Mesodermal cell (in vitro differentiated cells): ENCODE data around the gene GZF1. TPM values are rescaled to one million over a fixed set of nuclear protein-coding genes. Genes with fewer than 3 reads are reported as not detected.

ENCODE experiments used
- H3K27ac ChIP-seq: 2 replicates; pipeline ENCODE4 v1.7.0; 2013; ENCODE audit warnings: mild to moderate bottlenecking, low read depth, low read length, moderate library complexity; ENCODE audit not compliant: severe bottlenecking
- H3K36me3 ChIP-seq: 2 replicates; pipeline ENCODE4 v1.7.1; 2013; ENCODE audit warnings: mild to moderate bottlenecking, low read length, moderate library complexity; ENCODE audit not compliant: control insufficient read depth, insufficient read depth
- H3K4me1 ChIP-seq: one replicate; pipeline ENCODE4 v1.7.1; 2013; ENCODE audit warnings: mild to moderate bottlenecking, low read length; ENCODE audit not compliant: insufficient read depth, control insufficient read depth, poor library complexity, severe bottlenecking
- H3K4me3 ChIP-seq: 2 replicates; pipeline ENCODE4 v1.7.0; 2013; ENCODE audit warnings: low read length, control low read depth, mild to moderate bottlenecking; ENCODE audit not compliant: insufficient read depth, poor library complexity, severe bottlenecking; ENCODE audit errors: extremely low read depth
- H3K9me3 ChIP-seq: 2 replicates; pipeline ENCODE4 v1.7.1; 2013; ENCODE audit warnings: mild to moderate bottlenecking, low read length, moderate library complexity; ENCODE audit not compliant: control insufficient read depth
- WGBS, 2 experiments: methylation state at CpG; one replicate each; pipeline ENCODE4 v1.1.5; 2013; ENCODE audit warnings: missing lambda C conversion rate in 2 of 2; ENCODE audit not compliant: insufficient coverage in 2 of 2; 5-methylcytosine and 5-hydroxymethylcytosine counted together
- polyA plus RNA-seq, 2 experiments: library from polyadenylated mRNA; stranded (reverse); fragments of 50-300 nt; gene quantifications; one replicate each; pipeline ENCODE4 v1.2.3, GENCODE V29; 2013

GZF1 gene
- polyA plus RNA-seq (2013, experiment 1 of 2), result 12.4 TPM
- polyA plus RNA-seq (2013, experiment 2 of 2), result 13.4 TPM

GRCh38 chr20:23361476-23362391, at the start of gene GZF1:
GZF1 (plus strand) TSS chr20:23362182; CDS start chr20:23364384, 2,202 bp downstream.
- peak within 1 kb of the TSS; percentile 88 for H3K4me3 ChIP-seq
- no peaks in the 10 kb centered on the region for H3K9me3 ChIP-seq

GRCh38 chr20:23313271-23313670, 48.7 kb upstream of the GZF1 start:
- no CpG with 5 or more reads among the region's 1 CpG for WGBS, 2 experiments
- no peaks in the 10 kb centered on the region for H3K4me1 ChIP-seq
- no peak overlapping the region for H3K27ac ChIP-seq
- H3K36me3 ChIP-seq, result no peaks in the 10 kb centered on the region
- H3K9me3 ChIP-seq, result no peaks in the 10 kb centered on the region
- H3K4me3 ChIP-seq, result no peak overlapping the region

More at GRCh38 chr20:23361476-23362391, at the start of gene GZF1:
- Histone ChIP-seq H3K36me3 (peaks cover 24% of the 10 kb centered on the region), H3K27ac (peak within 1 kb of the TSS; percentile 98), H3K4me1 (peaks cover 35% of the 10 kb centered on the region)
- 0% methylated on average over 63 to 95 of the region's 114 CpGs for WGBS, 2 experiments

- Histone ChIP-seq H3K9me3 (no peaks in the 10 kb centered on the region), H3K4me1 (no peaks in the 10 kb centered on the region), H3K27ac (no peak overlapping the region), H3K4me3 (no peak overlapping the region), H3K36me3 (no peaks in the 10 kb centered on the region)
- 94 to 96% methylated on average over 5 of the region's 5 CpGs for WGBS, 2 experiments
Observed at GRCh38 chr20:23314699-23315098, 47.3 kb upstream of the GZF1 start.

GRCh38 chr20:23315099-23315498, 46.9 kb upstream of the GZF1 start:
- H3K4me1 ChIP-seq, result no peaks in the 10 kb centered on the region
- no peaks in the 10 kb centered on the region for H3K9me3 ChIP-seq
- H3K36me3 ChIP-seq, result no peaks in the 10 kb centered on the region
- WGBS, 2 experiments, result 86 to 90% methylated on average over 8 to 9 of the region's 9 CpGs
- no peak overlapping the region for H3K4me3 ChIP-seq
- no peak overlapping the region for H3K27ac ChIP-seq

- H3K4me3 ChIP-seq, result no peak overlapping the region
- WGBS, 2 experiments, result 100% methylated on average over 2 of the region's 3 CpGs
- no peaks in the 10 kb centered on the region for H3K4me1 ChIP-seq
- H3K9me3 ChIP-seq, result peaks cover 4% of the 10 kb centered on the region
- H3K36me3 ChIP-seq, result no peaks in the 10 kb centered on the region
- H3K27ac ChIP-seq, result no peak overlapping the region
Observed at GRCh38 chr20:23316626-23317025, 45.4 kb upstream of the GZF1 start.

- no peak overlapping the region for H3K27ac ChIP-seq
- H3K9me3 ChIP-seq, result peaks cover 4% of the 10 kb centered on the region
- 86 to 93% methylated on average over 3 of the region's 5 CpGs for WGBS, 2 experiments
- H3K4me3 ChIP-seq, result no peak overlapping the region
- no peaks in the 10 kb centered on the region for H3K36me3 ChIP-seq
- H3K4me1 ChIP-seq, result no peaks in the 10 kb centered on the region
Observed at GRCh38 chr20:23317081-23317480, 44.9 kb upstream of the GZF1 start.

- Histone ChIP-seq H3K9me3 (peaks cover 4% of the 10 kb centered on the region), H3K4me1 (no peaks in the 10 kb centered on the region), H3K27ac (no peak overlapping the region), H3K4me3 (no peak overlapping the region), H3K36me3 (no peaks in the 10 kb centered on the region)
- WGBS, 2 experiments, result 90 to 96% methylated on average over 3 to 4 of the region's 5 CpGs
Observed at GRCh38 chr20:23318347-23318746, 43.6 kb upstream of the GZF1 start.

GRCh38 chr20:23320317-23320716, 41.7 kb upstream of the GZF1 start:
- Histone ChIP-seq H3K9me3 (peaks cover 4% of the 10 kb centered on the region), H3K36me3 (no peaks in the 10 kb centered on the region), H3K4me1 (no peaks in the 10 kb centered on the region), H3K27ac (no peak overlapping the region), H3K4me3 (no peak overlapping the region)
- WGBS, 2 experiments, result 86 to 91% methylated on average over 6 to 8 of the region's 8 CpGs

- Histone ChIP-seq H3K36me3 (no peaks in the 10 kb centered on the region), H3K4me1 (no peaks in the 10 kb centered on the region), H3K27ac (no peak overlapping the region), H3K4me3 (no peak overlapping the region), H3K9me3 (peaks cover 4% of the 10 kb centered on the region)
- WGBS, 2 experiments, result 51 to 63% methylated on average over 2 of the region's 3 CpGs
Observed at GRCh38 chr20:23325107-23325506, 36.9 kb upstream of the GZF1 start.

- Histone ChIP-seq H3K4me3 (no peak overlapping the region), H3K4me1 (peaks cover 1% of the 10 kb centered on the region), H3K27ac (no peak overlapping the region), H3K9me3 (no peaks in the 10 kb centered on the region), H3K36me3 (no peaks in the 10 kb centered on the region)
- WGBS, 2 experiments, result 90 to 93% methylated on average over 8 of the region's 8 CpGs
Observed at GRCh38 chr20:23326774-23327173, 35.2 kb upstream of the GZF1 start.
